Mesodermal cell (in vitro differentiated cells): ENCODE results near the gene PODN.

Experiments used
- H3K27ac ChIP-seq: 2 replicates; pipeline ENCODE4 v1.7.0; 2013; ENCODE audit warnings: mild to moderate bottlenecking, low read depth, low read length, moderate library complexity; ENCODE audit not compliant: severe bottlenecking
- H3K36me3 ChIP-seq: 2 replicates; pipeline ENCODE4 v1.7.1; 2013; ENCODE audit warnings: mild to moderate bottlenecking, low read length, moderate library complexity; ENCODE audit not compliant: control insufficient read depth, insufficient read depth
- H3K4me1 ChIP-seq: one replicate; pipeline ENCODE4 v1.7.1; 2013; ENCODE audit warnings: mild to moderate bottlenecking, low read length; ENCODE audit not compliant: insufficient read depth, control insufficient read depth, poor library complexity, severe bottlenecking
- H3K4me3 ChIP-seq: 2 replicates; pipeline ENCODE4 v1.7.0; 2013; ENCODE audit warnings: low read length, control low read depth, mild to moderate bottlenecking; ENCODE audit not compliant: insufficient read depth, poor library complexity, severe bottlenecking; ENCODE audit errors: extremely low read depth
- H3K9me3 ChIP-seq: 2 replicates; pipeline ENCODE4 v1.7.1; 2013; ENCODE audit warnings: mild to moderate bottlenecking, low read length, moderate library complexity; ENCODE audit not compliant: control insufficient read depth
- WGBS, 2 experiments: methylation state at CpG; one replicate each; pipeline ENCODE4 v1.1.5; 2013; ENCODE audit warnings: missing lambda C conversion rate in 2 of 2; ENCODE audit not compliant: insufficient coverage in 2 of 2; 5-methylcytosine and 5-hydroxymethylcytosine counted together

The PODN gene

DNA sequence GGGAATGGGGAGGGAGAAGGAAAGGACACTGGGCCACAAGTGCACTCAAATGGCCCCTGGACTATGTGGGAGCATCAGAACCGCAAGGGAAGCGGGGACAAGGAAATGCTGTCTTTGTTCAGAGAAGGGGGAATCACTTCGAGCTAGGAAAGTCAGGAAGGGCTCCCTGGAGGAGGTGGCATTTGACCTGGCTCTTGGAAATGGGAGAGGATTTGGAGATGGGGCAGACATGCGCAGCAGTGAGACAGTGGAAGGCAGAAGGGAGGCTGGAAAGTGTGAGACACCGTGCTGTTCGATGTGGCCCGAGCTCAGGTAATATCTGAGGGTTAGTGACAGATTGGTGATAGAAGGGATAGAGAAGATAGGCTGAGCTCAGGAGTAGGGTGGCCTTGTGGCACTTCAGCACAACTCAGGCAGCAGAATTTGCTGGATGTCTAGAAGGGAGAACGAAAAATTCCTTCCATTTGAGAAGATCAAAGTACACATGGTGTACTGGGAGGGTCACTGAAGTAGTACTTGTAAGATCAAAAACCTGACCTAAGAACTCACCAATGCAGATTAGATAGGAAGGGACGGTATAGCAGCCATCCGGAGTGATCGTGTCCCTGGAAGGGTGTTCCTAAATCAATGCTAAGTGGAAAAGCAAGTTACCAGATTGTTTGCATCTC, 55.1 kb downstream of the PODN start:
- peaks cover 32% of the 10 kb centered on the region for H3K4me1 ChIP-seq
- 92 to 95% methylated on average over 10 of the region's 11 CpGs for WGBS, 2 experiments
- H3K9me3 ChIP-seq, result peaks cover 5% of the 10 kb centered on the region
- no peak overlapping the region for H3K4me3 ChIP-seq
- H3K36me3 ChIP-seq, result no peaks in the 10 kb centered on the region
- no peak overlapping the region for H3K27ac ChIP-seq

- WGBS, 2 experiments, result 89 to 90% methylated on average over 4 to 7 of the region's 9 CpGs
- Histone ChIP-seq H3K4me1 (peaks cover 38% of the 10 kb centered on the region), H3K4me3 (no peak overlapping the region), H3K9me3 (no peaks in the 10 kb centered on the region), H3K36me3 (no peaks in the 10 kb centered on the region), H3K27ac (no peak overlapping the region)
These were observed 55.8 kb downstream of the PODN start for GRCh38 chr1:53117836-53118235.

DNA sequence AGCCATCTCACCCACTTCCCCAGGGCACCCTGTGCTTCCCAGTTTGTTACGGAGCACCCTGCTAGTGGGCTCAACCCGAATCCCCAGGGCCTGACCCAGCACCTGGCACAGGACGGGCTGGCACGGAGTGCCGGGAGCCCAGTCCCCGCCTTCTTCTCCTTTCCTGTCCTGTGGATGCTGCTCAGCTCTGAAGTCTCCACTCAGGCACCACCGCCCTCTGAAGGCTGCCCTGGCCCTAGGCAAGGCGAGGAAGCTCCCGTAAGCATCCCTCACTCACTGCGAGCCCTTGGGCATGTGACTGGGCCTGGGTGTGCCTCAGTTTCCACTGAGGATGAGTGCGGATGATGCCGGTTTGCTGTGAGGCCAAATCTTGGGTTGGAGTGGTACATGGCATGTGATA, 58.6 kb downstream of the PODN start:
- peaks cover 26% of the 10 kb centered on the region for H3K4me1 ChIP-seq
- 85 to 91% methylated on average over 6 to 10 of the region's 12 CpGs for WGBS, 2 experiments
- no peaks in the 10 kb centered on the region for H3K9me3 ChIP-seq
- H3K36me3 ChIP-seq, result no peaks in the 10 kb centered on the region
- no peak overlapping the region for H3K27ac ChIP-seq
- H3K4me3 ChIP-seq, result no peak overlapping the region

- H3K4me1 ChIP-seq, result peaks cover 21% of the 10 kb centered on the region
- WGBS, 2 experiments, result 59 to 69% methylated on average over 12 to 13 of the region's 18 CpGs
- H3K4me3 ChIP-seq, result no peak overlapping the region
- no peaks in the 10 kb centered on the region for H3K36me3 ChIP-seq
- H3K27ac ChIP-seq, result no peak overlapping the region
- H3K9me3 ChIP-seq, result no peaks in the 10 kb centered on the region
These were observed 59.5 kb downstream of the PODN start for GRCh38 chr1:53121319-53122172.

DNA sequence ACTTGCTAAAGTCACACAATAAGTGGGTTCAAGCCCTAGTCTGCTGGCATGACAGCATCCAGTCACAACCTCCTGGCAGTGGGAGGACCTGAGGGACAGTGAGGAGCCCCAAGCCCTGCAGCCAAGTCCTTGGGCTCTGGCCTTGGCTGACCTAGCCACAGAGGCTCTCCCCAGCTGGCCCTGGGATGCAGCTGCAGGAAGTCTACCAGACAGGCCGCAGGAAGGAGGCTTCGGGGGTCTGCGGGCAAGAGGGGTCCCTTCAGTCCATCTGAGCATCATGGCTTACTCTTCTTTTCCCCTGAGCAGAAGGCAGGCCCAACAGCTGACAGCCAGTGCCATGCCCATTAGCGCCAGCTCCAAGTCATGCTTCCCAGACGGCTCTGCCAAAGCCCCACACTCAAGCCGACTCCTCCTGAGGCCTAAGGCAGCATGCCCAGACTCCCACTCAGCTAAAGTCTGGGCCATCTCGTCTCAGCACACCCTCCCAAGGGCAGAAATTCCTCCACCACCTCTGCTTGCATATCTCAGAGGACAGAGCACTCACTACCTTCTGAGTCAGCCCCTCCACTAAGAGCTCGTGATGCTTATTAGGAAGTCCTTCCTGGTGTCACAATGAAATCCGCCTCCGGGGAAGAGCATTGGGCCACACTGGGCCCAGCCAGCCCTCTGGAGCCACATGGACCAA, 60.3 kb downstream of the PODN start:
- 93 to 97% methylated on average over 8 to 10 of the region's 10 CpGs for WGBS, 2 experiments
- no peak overlapping the region for H3K4me3 ChIP-seq
- no peaks in the 10 kb centered on the region for H3K36me3 ChIP-seq
- no peaks in the 10 kb centered on the region for H3K9me3 ChIP-seq
- no peak overlapping the region for H3K27ac ChIP-seq
- peaks cover 21% of the 10 kb centered on the region for H3K4me1 ChIP-seq

DNA sequence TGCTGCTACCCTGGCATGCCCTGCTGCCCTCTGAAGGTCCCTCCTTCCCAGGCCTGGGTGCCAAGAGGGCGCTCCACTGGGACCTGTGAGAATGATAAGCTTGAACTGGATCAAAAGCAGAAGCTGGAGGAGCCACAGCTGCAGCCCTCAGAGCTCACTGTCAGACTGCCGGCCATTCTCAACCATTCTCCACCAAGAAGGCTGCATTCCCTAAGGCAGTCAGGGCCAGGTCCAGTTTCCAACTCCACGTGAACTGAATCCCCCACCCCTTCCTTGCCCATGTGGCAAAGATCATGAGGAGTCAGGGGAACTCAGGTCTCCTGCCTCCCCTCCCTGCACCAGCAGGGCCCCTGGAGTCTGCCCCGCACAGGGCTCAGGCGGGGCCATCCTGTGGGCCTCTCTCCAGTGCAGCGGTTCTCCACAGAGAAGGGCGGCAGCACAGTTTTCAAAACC, 61.0 kb downstream of the PODN start:
- Histone ChIP-seq H3K27ac (no peak overlapping the region), H3K36me3 (no peaks in the 10 kb centered on the region), H3K9me3 (no peaks in the 10 kb centered on the region), H3K4me3 (no peak overlapping the region), H3K4me1 (peaks cover 21% of the 10 kb centered on the region)
- 91 to 94% methylated on average over 4 to 6 of the region's 7 CpGs for WGBS, 2 experiments

- Histone ChIP-seq H3K27ac (no peak overlapping the region), H3K9me3 (no peaks in the 10 kb centered on the region)
- 88 to 96% methylated on average over 17 of the region's 19 CpGs for WGBS, 2 experiments
These were observed 61.6 kb downstream of the PODN start for GRCh38 chr1:53123453-53124140.

GRCh38 chr1:53125122-53125521, 63.1 kb downstream of the PODN start:
- no peak overlapping the region for H3K4me3 ChIP-seq
- no peaks in the 10 kb centered on the region for H3K36me3 ChIP-seq
- WGBS, 2 experiments, result 80 to 88% methylated on average over 4 to 6 of the region's 6 CpGs
- no peaks in the 10 kb centered on the region for H3K9me3 ChIP-seq
- peaks cover 21% of the 10 kb centered on the region for H3K4me1 ChIP-seq
- no peak overlapping the region for H3K27ac ChIP-seq

More at GRCh38 chr1:53123453-53124140, 61.6 kb downstream of the PODN start:
- no peak overlapping the region for H3K4me3 ChIP-seq
- H3K36me3 ChIP-seq, result no peaks in the 10 kb centered on the region
- peaks cover 21% of the 10 kb centered on the region for H3K4me1 ChIP-seq

DNA sequence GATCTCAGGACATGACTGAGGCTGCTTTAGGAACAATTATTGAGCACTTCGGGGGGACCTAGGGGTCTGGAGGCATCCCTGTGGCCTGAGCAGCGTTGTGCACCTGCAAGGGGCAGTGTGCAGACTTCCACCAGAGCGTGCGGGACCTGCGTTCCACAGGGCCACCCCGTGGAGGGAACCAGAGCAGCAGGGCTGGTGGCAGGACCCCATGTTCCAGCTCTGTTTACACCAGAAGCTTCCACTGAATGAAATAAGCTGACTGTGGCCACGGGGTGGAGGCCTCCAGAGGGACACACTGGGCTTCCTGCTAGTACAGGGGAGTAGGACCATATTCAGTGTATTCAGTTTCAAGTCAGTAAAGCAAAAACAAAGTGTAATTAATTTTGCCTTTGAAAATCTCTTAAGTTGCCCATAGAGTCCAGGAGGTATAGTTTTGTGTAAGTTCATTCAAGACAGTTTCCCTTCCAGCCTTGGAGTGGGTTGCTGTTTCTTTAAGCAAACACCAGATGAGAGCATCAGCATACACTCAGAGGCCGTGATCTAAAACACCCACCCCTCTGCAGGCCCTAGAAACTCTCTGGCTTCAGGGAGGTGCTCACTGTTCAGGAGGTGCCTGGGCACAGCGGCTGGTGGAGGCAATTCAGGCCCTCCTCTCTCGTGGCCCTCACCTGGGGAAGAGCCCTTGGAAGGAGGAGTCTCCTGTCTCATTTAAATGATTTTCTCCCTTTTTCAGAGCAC, 63.8 kb downstream of the PODN start:
- WGBS, 2 experiments, result 85 to 87% methylated on average over 7 to 8 of the region's 10 CpGs
- no peak overlapping the region for H3K27ac ChIP-seq
- H3K36me3 ChIP-seq, result no peaks in the 10 kb centered on the region
- H3K9me3 ChIP-seq, result no peaks in the 10 kb centered on the region
- peaks cover 21% of the 10 kb centered on the region for H3K4me1 ChIP-seq
- H3K4me3 ChIP-seq, result no peak overlapping the region

- peaks cover 18% of the 10 kb centered on the region for H3K4me1 ChIP-seq
These were observed 64.5 kb downstream of the PODN start for GRCh38 chr1:53126495-53126894.

More at GRCh38 chr1:53126495-53126894, 64.5 kb downstream of the PODN start:
- no peak overlapping the region for H3K4me3 ChIP-seq
- H3K27ac ChIP-seq, result no peak overlapping the region
- no CpG with 5 or more reads among the region's 1 CpG for WGBS, 2 experiments
- H3K9me3 ChIP-seq, result no peaks in the 10 kb centered on the region
- no peaks in the 10 kb centered on the region for H3K36me3 ChIP-seq
